ENCODE measurements around the gene MMD2. TPM values are rescaled to one million over a fixed set of nuclear protein-coding genes. Genes with fewer than 3 reads are reported as not detected.

MMD2 gene
- total RNA-seq, 2 experiments from 2014 or later = not detected

DNA sequence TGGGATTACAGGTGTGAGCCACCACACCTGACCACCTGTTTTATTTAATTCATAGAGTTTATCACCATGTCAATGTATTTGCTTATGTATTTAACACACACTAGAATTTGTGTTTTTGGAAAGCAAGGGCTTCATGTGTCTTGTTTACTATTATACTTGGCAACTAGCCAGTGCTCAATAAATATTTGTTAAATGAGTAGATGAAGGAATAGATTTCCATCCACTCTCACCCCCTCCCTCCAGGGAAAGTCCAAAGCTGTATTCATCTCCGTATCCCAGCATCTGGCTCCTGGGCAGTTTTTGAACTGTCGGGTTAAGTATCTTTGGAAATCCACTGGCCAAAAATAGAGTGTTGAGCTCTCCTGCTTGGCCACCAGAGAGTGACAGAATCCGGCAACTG is 70.8 kb downstream of the MMD2 start:
- H3K36me3 ChIP-seq (ENCODE audit: insufficient read depth, low read length) = no peaks in the 10 kb centered on the region
- H3K4me1 ChIP-seq (ENCODE audit: insufficient read depth, low read length, poor library complexity, severe bottlenecking) = no peaks in the 10 kb centered on the region
- intact Hi-C loops (cut with micrococcal nuclease; ENCODE audit: unreplicated experiment) = no loop called here
- no peaks in the 10 kb centered on the region for H3K79me2 ChIP-seq (ENCODE audit: insufficient read depth, low read depth, low read length)
- H3K9me3 ChIP-seq (ENCODE audit: low read length) = no peaks in the 10 kb centered on the region
- DNase-seq (ENCODE audit: low spot score) = no peak
- TF ChIP-seq, protein P1, sequence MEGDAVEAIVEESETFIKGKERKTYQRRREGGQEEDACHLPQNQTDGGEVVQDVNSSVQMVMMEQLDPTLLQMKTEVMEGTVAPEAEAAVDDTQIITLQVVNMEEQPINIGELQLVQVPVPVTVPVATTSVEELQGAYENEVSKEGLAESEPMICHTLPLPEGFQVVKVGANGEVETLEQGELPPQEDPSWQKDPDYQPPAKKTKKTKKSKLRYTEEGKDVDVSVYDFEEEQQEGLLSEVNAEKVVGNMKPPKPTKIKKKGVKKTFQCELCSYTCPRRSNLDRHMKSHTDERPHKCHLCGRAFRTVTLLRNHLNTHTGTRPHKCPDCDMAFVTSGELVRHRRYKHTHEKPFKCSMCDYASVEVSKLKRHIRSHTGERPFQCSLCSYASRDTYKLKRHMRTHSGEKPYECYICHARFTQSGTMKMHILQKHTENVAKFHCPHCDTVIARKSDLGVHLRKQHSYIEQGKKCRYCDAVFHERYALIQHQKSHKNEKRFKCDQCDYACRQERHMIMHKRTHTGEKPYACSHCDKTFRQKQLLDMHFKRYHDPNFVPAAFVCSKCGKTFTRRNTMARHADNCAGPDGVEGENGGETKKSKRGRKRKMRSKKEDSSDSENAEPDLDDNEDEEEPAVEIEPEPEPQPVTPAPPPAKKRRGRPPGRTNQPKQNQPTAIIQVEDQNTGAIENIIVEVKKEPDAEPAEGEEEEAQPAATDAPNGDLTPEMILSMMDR (conservative IDR thresholded peaks at IDR 0.05; ENCODE audit: low read length) = no peak
- no peak for TF ChIP-seq EZH2phosphoT487 (IDR thresholded peaks at IDR 0.05; ENCODE audit: borderline replicate concordance, low read depth, low read length)
- no peak overlapping the region for H2AFZ ChIP-seq (ENCODE audit: low read length)
- BruUV-seq (replicated peaks) = no TSS peak
- POLR2A ChIA-PET = no interaction called here
- H3K27ac ChIP-seq (ENCODE audit: low read depth, low read length, poor library complexity, severe bottlenecking) = no peak overlapping the region
- H3K4me2 ChIP-seq (ENCODE audit: low read length) = no peak overlapping the region
- no peak overlapping the region for H3K4me3 ChIP-seq (ENCODE audit: low read depth, low read length, poor library complexity, severe bottlenecking)
- no peaks in the 10 kb centered on the region for H3K9me2 ChIP-seq (ENCODE audit: insufficient read depth, low read length)
- CTCF ChIA-PET (ENCODE audit: unreplicated experiment) = no interaction called here
- no peaks in the 10 kb centered on the region for H4K20me1 ChIP-seq (ENCODE audit: insufficient read depth, low read length)

DNA sequence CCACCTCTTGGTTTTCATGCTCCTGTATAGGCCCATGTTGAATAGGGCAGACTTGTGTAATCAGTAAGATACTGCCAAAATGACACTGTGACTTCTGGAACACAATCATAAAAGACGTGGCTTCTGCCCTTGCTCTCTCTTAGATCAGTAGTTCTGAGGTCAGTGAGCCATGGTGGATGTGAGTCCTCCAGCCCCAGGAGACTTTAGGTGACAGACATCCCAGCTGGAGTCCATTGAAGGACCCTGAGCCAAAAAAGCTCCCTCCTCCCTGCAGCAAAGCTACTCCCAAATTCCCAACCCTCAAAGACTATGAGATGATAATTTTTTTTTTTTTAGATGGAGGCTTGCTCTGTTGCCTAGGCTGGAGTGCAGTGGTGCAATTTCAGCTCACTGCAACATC is 72.3 kb downstream of the MMD2 start:
- BruUV-seq (replicated peaks) = no TSS peak
- ChIA-PET CTCF (ENCODE audit: unreplicated experiment) (no interaction called here), POLR2A (interaction anchor here (1.0 kb wide), 1 partner anchor 233 kb away, joined by 3 read pairs; no protein-coding TSS in a partner anchor)
- intact Hi-C loops (cut with micrococcal nuclease; ENCODE audit: unreplicated experiment) = no loop called here
- no peak overlapping the region for H3K27ac ChIP-seq (ENCODE audit: low read depth, low read length, poor library complexity, severe bottlenecking)
- TF ChIP-seq, protein P1 (conservative IDR thresholded peaks at IDR 0.05; ENCODE audit: low read length) = no peak
- TF ChIP-seq EZH2phosphoT487 (IDR thresholded peaks at IDR 0.05; ENCODE audit: borderline replicate concordance, low read depth, low read length) = no peak
- no peaks in the 10 kb centered on the region for H4K20me1 ChIP-seq (ENCODE audit: insufficient read depth, low read length)
- no peak for DNase-seq (ENCODE audit: low spot score)
- no peak overlapping the region for H3K4me3 ChIP-seq (ENCODE audit: low read depth, low read length, poor library complexity, severe bottlenecking)
- no peaks in the 10 kb centered on the region for H3K79me2 ChIP-seq (ENCODE audit: insufficient read depth, low read depth, low read length)
- no peaks in the 10 kb centered on the region for H3K9me2 ChIP-seq (ENCODE audit: insufficient read depth, low read length)
- no peaks in the 10 kb centered on the region for H3K4me1 ChIP-seq (ENCODE audit: insufficient read depth, low read length, poor library complexity, severe bottlenecking)
- H3K36me3 ChIP-seq (ENCODE audit: insufficient read depth, low read length) = no peaks in the 10 kb centered on the region
- no peak overlapping the region for H2AFZ ChIP-seq (ENCODE audit: low read length)
- no peak overlapping the region for H3K4me2 ChIP-seq (ENCODE audit: low read length)
- no peaks in the 10 kb centered on the region for H3K9me3 ChIP-seq (ENCODE audit: low read length)

GRCh38 chr7:4885317-4885807 is 73.6 kb downstream of the MMD2 start:
- no peak for DNase-seq (ENCODE audit: low spot score)
- Histone ChIP-seq H3K36me3 (ENCODE audit: insufficient read depth, low read length) (no peaks in the 10 kb centered on the region), H2AFZ (ENCODE audit: low read length) (no peak overlapping the region), H3K79me2 (ENCODE audit: insufficient read depth, low read depth, low read length) (no peaks in the 10 kb centered on the region), H3K9me2 (ENCODE audit: insufficient read depth, low read length) (no peaks in the 10 kb centered on the region), H4K20me1 (ENCODE audit: insufficient read depth, low read length) (no peaks in the 10 kb centered on the region), H3K27ac (ENCODE audit: low read depth, low read length, poor library complexity, severe bottlenecking) (no peak overlapping the region), H3K9me3 (ENCODE audit: low read length) (no peaks in the 10 kb centered on the region), H3K4me2 (ENCODE audit: low read length) (no peak overlapping the region), H3K4me3 (ENCODE audit: low read depth, low read length, poor library complexity, severe bottlenecking) (no peak overlapping the region), H3K4me1 (ENCODE audit: insufficient read depth, low read length, poor library complexity, severe bottlenecking) (no peaks in the 10 kb centered on the region)
- ChIA-PET CTCF (ENCODE audit: unreplicated experiment) (no interaction called here), POLR2A (interaction anchor here (0.6 kb wide), 1 partner anchor 11 kb away, joined by 3 read pairs; no protein-coding TSS in a partner anchor)
- BruUV-seq (replicated peaks) = no TSS peak
- TF ChIP-seq, protein P1 (conservative IDR thresholded peaks at IDR 0.05; ENCODE audit: low read length) = no peak
- TF ChIP-seq EZH2phosphoT487 (IDR thresholded peaks at IDR 0.05; ENCODE audit: borderline replicate concordance, low read depth, low read length) = no peak
- intact Hi-C loops (cut with micrococcal nuclease; ENCODE audit: unreplicated experiment) = no loop called here
